Posterior vena cava (tissue), 2 donors: ENCODE data around the gene TNFSF4. TPM values are rescaled to one million over a fixed set of nuclear protein-coding genes. Genes with fewer than 3 reads are reported as not detected.
"Not testable (repeated sequence)": the region's sequence is repeated elsewhere in the genome, so short reads cannot be mapped to it uniquely, and the experiment has no call there.

Experiments used
- DNase-seq: peaks from one replicate; pipeline ENCODE4 v3.0.0-alpha.2; 2020; ENCODE audit warnings: low spot score
- intact Hi-C, 2 donors: fragments of 100-400 bp; cut with DNase I; formaldehyde crosslinking; loops; one replicate each; pipeline versions ENCODE4 v1.14.1 to v1.14.2; 2022 to 2023
- total RNA-seq, 2 donors: library from RNA; stranded (reverse); fragmentation: NEBNext Ultra II Directional; extraction: Animal tissue kit (Norgen Biotek cat#: 25700); gene quantifications; one replicate each; pipeline ENCODE4 v1.2.1, GENCODE V29; 2021
- donor health status: DM: yes; HTN: yes; CAD: no.
- donor health status: DM: yes; HTN: yes; CAD: no.

Gene TNFSF4
- total RNA-seq, 2 donors from 2014 or later = 0.57 to 1.2 TPM

DNA sequence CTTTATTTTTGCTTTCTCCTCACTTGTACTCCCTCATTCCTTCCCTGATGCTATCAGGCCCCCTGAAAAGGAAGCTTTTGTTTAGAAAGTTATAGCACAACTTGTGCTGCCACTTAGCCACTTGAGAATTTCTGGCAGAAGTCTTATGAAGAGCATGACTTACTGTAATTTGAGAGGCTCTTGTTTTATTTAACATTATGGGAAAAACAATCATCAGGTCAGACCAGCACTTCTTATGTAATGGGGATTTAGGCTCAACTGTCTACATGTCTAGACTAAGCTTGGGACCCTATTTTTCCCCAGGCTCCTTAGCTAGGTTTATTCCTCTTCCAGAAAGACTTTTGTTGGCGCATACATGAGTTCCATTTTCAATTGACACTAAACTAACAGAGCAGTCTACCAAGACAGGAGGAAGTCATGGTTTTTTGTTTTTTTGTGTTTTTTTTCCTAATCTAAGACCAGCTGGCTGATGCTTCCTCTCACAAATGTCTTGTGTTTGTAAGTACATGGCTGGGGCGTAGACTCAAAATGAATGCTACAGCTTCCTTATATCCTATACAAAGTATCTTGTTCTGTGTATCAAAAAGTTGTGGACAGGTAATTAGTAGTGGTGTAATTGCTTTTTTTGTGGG lies 31.5 kb downstream of the TNFSF4 start:
- intact Hi-C loops = no loop called here
- no peak for DNase-seq

- no peak for DNase-seq
- intact Hi-C loops = no loop called here
Observed at GRCh38 chr1:173173388-173173787, 33.7 kb downstream of the TNFSF4 start.

DNA sequence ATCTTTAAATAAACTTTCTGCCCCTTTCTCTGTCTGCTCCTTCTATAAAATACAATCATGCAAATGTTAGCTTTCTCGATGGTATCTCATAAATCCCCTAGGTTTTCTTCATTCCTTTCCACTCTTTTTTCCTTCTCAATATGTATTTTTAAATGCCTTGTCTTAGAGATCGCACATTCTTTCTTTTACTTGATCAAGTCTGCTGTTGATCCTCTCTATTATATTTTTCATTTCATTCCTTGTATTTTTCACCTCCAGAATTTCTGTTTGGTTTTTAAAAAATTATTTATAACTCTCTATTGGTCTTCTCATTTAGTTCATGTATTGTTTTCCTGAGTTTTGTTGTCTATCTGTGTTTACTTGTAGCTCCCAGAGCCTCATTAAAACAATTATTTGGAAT lies 36.0 kb downstream of the TNFSF4 start:
- intact Hi-C loops = no loop called here
- DNase-seq = no peak

DNA sequence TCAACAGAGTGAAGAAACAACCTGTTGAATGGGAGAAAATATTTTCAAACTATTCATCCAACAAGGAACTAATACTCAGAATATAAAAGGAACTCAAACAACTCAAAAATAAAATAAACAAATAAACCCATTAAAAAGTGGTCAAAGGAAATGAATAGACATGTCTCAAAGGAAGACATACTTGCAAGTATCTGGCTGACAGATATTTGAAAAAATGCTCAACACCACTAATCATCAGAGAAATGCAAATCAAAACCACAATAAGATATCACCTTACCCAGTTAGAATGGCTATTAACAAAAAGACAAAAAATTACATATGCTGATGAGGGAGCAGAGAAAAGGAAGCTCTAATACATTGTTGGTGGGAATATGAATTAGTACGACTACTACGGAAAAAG lies 38.2 kb downstream of the TNFSF4 start:
- intact Hi-C loops = no loop called here
- DNase-seq = no peak

DNA sequence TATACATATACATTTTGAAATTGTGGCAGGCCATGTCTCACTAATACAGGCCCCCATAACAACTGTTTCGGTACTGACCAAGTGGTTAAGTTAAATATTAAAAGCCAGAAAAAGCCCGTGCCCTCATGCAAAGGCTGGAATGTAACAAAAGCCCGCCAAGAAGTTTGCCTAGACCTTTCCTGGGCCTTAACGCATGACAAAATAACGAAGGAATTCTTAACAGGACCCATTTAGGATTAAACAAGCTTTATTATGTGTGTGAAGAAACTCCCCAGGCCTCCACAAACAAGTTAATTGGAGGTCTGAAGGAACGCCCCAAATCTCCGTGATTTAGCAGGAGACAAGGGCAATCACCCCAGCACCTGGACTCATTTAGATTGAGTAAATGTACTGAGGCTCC lies 42.4 kb downstream of the TNFSF4 start:
- intact Hi-C loops = no loop called here
- DNase-seq = no peak

- DNase-seq = no peak
- intact Hi-C loops = no loop called here
Observed at GRCh38 chr1:173164178-173164577, 43.0 kb downstream of the TNFSF4 start.

DNA sequence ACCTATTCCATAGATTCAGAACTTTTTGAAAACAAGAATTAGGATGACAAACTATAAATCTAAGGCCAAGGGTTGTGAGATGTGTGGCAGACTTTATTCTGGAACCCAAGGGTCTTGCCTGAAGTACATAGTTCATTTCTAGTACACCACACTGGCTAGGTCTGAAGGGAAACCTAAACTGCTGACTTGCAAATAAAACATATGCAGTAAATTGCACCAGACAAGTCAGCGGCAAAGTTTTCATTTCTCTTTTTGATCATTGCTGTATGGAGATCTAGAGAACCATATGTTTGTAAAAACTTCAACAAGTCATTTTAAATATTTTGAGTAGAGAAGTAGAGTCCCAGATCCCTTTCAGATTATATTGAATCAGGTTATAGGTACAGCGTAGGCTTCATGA lies 43.9 kb downstream of the TNFSF4 start:
- DNase-seq = no peak
- intact Hi-C loops = no loop called here

DNA sequence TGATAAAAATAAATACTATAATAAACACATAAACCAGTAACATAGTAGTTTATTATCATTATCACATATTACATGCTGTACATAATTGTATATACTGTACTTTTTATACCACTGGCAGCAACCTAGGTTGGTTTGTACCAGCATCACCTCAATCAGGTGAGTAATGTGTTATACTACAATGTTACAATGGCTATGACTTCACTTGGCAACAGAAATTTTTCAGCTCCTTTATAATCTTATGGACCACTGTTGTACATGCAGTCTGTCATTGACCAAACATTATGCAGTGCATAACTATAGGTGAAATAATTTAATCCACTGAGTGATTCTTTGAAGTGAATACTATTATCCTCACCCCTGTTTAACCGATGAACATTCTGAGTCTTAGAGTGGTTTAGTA lies 44.5 kb downstream of the TNFSF4 start:
- intact Hi-C loops = no loop called here
- no peak for DNase-seq

DNA sequence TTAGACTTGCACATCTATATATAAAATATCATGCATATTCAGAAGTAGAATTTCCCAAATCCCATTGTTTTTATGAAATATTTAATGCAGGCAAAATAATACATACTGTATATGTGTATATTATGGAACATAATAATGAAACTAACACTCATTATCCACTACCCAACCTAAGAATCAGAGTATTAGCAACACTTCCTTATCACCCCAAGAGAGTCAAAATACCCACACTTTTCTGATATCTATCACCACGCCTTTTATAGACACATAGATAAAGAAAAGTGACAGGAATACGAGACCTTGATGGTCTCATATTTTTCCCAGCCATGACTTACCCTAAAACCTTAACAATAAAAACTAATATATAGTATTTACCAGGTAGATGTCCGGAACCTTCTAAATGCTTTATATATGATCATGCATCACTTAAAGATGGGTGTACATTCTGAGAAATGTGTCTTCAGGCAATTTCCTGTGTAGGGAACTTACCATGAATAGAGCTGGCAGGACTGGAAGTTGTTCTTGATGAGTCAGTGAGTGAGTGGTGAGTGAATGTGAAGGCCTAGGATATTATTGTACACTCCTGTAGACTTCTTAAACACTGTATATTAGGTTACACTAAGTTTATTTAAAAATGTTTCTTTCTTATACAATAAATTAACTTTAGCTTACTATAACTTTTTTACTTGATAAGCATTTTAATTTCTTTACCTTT lies 45.5 kb downstream of the TNFSF4 start:
- no peak for DNase-seq
- intact Hi-C loops = no loop called here

DNA sequence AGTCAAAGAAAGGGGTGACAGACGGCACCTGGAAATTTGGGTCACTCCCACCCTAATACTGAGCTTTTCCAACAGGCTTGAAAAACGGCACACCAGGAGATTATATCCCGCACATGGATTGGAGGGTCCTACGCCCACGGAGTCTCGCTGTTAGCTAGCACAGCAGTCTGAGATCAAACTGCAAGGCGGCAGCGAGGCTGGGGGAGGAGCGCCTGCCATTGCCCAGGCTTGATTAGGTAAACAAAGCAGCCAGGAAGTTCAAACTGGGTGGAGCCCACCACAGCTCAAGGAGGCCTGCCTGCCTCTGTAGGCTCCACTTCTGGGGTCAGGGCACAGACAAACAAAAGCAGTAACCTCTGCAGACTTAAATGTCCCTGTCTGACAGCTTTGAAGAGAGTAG lies 53.2 kb downstream of the TNFSF4 start:
- intact Hi-C loops, DNase-seq: not testable (repeated sequence)

DNA sequence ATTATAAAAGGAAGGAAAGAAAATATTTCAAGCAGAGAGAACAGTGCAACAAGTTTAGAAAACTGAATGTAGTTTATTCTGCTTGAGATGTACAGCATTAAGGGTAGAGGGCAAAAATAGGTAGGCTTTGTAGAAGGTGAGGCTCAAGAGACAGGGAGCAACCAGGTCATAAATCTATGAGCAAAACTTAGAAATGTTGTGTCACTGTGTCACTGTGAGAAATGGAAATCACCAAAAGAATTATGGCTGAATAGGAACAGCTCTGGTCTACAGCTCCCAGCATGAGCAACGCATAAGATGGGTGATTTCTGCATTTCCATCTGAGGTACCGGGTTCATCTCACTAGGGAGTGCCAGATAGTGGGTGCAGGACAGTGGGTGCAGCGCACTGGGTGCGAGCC lies 53.6 kb downstream of the TNFSF4 start:
- DNase-seq = no peak
- intact Hi-C loops = no loop called here

DNA sequence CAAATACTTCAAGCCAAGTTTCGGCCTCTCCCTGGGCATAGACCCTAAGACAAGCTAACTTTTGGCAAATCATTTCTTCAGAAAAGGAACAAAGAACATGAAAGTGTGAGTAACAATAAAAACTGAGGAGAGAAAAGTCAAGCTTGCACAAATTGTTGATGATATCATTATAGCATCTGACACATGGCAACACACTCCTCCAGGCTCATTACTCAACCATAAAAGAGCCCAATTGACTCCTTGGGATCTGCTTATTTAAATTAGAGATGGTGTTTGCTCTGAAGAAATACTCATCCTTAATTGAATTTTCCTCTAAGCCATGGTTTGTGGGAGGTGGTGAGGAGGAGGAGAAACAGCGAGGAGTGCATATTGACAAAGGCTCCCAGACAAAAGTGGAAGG lies 54.5 kb downstream of the TNFSF4 start:
- DNase-seq = no peak
- intact Hi-C loops = no loop called here

- intact Hi-C loops = no loop called here
- DNase-seq = no peak
Observed at GRCh38 chr1:173150795-173151194, 56.3 kb downstream of the TNFSF4 start.

DNA sequence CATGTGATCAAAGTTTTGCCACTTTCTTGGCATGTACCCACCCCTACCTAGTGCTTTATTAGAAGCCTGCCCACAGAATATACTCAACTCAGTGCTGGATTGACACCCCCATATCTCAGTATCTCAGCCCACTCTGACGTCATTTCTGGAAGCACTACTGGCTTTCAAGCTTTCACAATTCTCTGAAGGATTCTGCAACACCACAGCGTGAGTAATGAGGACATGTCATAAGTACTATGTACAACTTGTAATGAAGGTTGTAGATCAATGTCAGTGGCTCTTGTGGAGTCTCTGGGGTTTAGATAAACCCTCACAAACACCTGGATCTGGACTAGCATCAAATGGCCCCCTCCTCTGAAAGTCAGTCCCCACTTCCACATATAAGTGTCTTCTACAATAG lies 57.2 kb downstream of the TNFSF4 start:
- no peak for DNase-seq
- intact Hi-C loops = no loop called here

DNA sequence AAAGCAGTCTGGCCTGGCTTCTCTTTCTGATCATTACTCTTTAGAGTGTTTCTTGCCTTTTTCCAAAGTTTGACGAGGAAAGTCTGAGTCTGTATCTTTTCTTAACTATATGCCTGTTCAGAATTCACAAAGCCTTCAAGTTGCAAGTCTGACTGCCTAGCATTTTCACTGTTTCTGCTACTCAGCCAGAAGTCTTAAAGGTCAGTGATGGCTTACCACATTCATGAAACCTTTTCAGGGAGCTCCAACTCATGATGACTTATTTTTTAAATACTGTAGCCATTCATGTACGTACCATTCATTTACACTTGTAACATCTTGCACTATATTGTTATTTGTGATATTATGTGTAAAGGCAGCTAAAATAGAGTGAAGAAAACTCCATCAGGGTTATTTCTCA lies 58.2 kb downstream of the TNFSF4 start:
- intact Hi-C loops = no loop called here

GRCh38 chr1:173148545-173148944 lies 58.6 kb downstream of the TNFSF4 start:
- intact Hi-C loops = no loop called here
- no peak for DNase-seq

More for the DNA sequence above, 58.2 kb downstream of the TNFSF4 start:
- no peak for DNase-seq

- DNase-seq = no peak
- intact Hi-C loops = no loop called here
Observed at GRCh38 chr1:173140733-173141132, 66.4 kb downstream of the TNFSF4 start.

DNA sequence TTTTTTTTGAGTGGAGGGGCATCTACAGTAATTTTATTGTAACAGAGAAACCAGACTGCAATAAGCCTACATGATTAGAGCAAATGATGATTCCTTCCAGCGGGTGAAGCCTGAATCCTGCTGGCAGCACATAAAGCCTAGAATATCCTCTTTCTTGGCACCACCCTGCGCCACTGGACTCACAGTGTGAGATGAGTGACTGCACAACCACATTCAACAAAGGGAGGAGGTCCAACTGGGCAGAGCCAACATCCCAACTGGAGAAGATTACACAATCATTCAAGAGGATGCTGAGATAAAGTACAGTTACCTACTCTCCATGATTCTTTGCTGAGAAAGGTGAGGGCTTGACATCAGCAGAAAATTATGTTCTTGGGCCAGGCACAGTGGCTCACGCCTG lies 67.4 kb downstream of the TNFSF4 start:
- DNase-seq = no peak

DNA sequence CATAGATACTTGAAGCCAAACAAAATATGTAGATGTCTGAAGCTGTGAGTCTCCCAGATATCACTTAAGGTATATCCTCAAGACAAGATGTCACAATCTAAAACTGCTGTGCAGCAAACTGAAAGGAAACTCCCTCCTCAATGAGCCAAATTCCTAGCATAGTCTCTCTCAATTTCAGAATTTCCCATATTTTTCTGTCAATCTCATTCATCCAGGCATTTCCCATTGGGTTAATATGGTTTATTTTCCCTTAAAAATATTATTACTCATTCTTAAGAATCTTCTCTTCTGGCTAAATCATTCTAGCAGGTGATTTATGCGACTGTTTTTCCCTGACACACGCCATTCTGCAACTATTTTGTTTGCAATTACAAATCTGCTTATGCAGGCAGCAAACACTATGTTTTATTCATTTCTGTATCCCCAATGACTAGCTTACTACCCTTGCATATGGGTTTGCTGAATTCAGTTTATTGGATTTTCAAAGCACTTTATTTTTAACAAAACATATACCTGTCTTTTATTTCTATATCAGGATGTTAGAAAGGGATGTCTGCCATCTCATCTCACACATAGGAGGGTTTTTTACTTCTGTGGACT lies 69.9 kb downstream of the TNFSF4 start:
- DNase-seq = no peak
- intact Hi-C loops = no loop called here

More for the DNA sequence above, 67.4 kb downstream of the TNFSF4 start:
- intact Hi-C loops = no loop called here

DNA sequence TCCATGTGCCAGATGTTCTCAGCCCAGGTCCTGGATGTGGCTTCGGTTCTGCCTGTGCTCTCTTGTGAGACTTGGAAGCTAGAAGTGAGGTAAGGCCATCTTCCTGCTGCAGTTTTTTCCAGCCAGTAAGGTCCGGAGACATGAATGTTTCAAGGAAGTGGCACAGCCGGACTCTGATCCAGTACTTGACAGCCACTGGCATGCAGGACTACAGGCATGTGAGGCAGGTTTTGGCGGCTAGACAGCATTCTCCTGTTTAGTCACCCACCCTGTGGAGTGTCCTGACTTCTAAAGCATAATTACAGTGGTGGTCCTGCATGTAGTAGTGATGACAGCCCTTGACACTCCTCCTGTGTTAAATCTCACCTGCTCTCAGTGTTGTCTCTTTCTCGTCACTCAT lies 72.3 kb downstream of the TNFSF4 start:
- intact Hi-C loops = no loop called here

DNA sequence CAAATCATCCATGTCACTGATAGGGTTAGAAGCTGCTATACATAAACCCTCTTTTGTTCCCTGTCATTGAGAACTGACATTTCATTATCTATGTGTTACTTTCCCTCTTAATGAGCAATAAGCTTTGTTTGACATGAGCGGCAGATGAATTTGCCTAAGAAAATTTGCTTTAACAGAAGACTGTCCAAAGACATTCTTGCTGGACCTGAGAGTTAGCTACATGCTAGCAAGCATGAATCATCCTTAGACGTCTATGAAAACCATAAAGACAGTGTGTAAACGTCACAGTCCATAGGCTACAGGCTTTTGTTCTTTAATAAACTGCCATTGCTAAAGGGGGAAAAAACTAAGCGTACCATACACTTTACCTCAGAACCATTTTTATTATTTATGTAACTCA lies 73.1 kb downstream of the TNFSF4 start:
- no peak for DNase-seq
- intact Hi-C loops = no loop called here

More for the DNA sequence above, 72.3 kb downstream of the TNFSF4 start:
- DNase-seq = no peak
